ENCODE results near the gene SPATA45. TPM values are rescaled to one million over a fixed set of nuclear protein-coding genes. Genes with fewer than 3 reads are reported as not detected.

Gene SPATA45
- total RNA-seq: not detected in 2 replicates

GRCh38 chr1:212847549-212847948, at the start of gene SPATA45:
SPATA45 (minus strand) TSS chr1:212847649; CDS start chr1:212836149, 11,500 bp downstream.

GRCh38 chr1:212857992-212858460, 10.6 kb upstream of the SPATA45 start, which contains the start of gene FLVCR1:
FLVCR1 (plus strand) TSS chr1:212858275; CDS start chr1:212858453, 178 bp downstream.

GRCh38 chr1:212791676-212792395, 55.6 kb downstream of the SPATA45 start, which contains the start of the genes NSL1 and TATDN3:
NSL1 (minus strand) TSS chr1:212791777; CDS start chr1:212791763, 14 bp downstream.
TATDN3 (plus strand) TSS chr1:212791894; CDS start chr1:212791922, 28 bp downstream.

Other genes with a start within 250 kb of the SPATA45 start
- gene ATF3, start 238.9 kb downstream of the SPATA45 start, total RNA-seq: 1.6 and 2.0 TPM in 2 replicates
- gene BATF3, start 147.8 kb downstream of the SPATA45 start, total RNA-seq: 0.80 TPM in 1 of 2 replicates, not detected in the other
- gene NSL1, start 55.9 kb downstream of the SPATA45 start, total RNA-seq: 15.5 and 25.3 TPM in 2 replicates
- gene TATDN3, start 55.8 kb downstream of the SPATA45 start, total RNA-seq: 11.9 and 21.6 TPM in 2 replicates
- gene FLVCR1, start 10.6 kb upstream of the SPATA45 start, total RNA-seq: 5.8 and 7.4 TPM in 2 replicates
- gene VASH2, start 102.9 kb upstream of the SPATA45 start, total RNA-seq: 0.04 TPM in 1 of 2 replicates, not detected in the other
- gene ANGEL2, start 168.2 kb upstream of the SPATA45 start, total RNA-seq: 21.9 and 22.0 TPM in 2 replicates
- 11.1 and 15.4 TPM in 2 replicates for gene RPS6KC1, start 203.6 kb upstream of the SPATA45 start, total RNA-seq

All from hair follicular keratinocyte (primary cell).